Lung (tissue), 12 donors: ENCODE measurements around the gene EXPH5. TPM values are rescaled to one million over a fixed set of nuclear protein-coding genes. Genes with fewer than 3 reads are reported as not detected.

Experiments used
- ATAC-seq: fragments of 200-7000 bp; cut with Tn5 transposase; one replicate; pipeline ENCODE4 v1.9.1; 2020; ENCODE audit warnings: moderate number of reproducible peaks; ENCODE audit not compliant: insufficient read depth, low FRiP score
- DNase-seq, 3 donors: peaks; one replicate each; pipeline ENCODE4 v3.0.0-alpha.2; 2013 to 2017
- H3K27ac ChIP-seq, 2 donors: one replicate each; pipeline ENCODE4 v1.5.1; 2013; ENCODE audit warnings: mild to moderate bottlenecking in 2 of 2, moderate library complexity in 2 of 2, control low read depth in 1 of 2, inconsistent platforms in 1 of 2, low read depth in 1 of 2, low read length in 1 of 2
- H3K27me3 ChIP-seq, 3 donors: one replicate each; pipeline ENCODE4 v1.5.1; 2013; ENCODE audit warnings: low read length in 2 of 3; ENCODE audit not compliant: control insufficient read depth in 3 of 3, insufficient read depth in 3 of 3
- H3K36me3 ChIP-seq, 4 donors: one replicate each; pipeline ENCODE4 v1.5.1; 2013; ENCODE audit warnings: low read length in 4 of 4, mild to moderate bottlenecking in 1 of 4, moderate library complexity in 1 of 4; ENCODE audit not compliant: control insufficient read depth in 4 of 4, insufficient read depth in 4 of 4
- H3K4me1 ChIP-seq, 5 donors: one replicate each; pipeline ENCODE4 v1.5.1; 2013; ENCODE audit warnings: low read length in 5 of 5, mild to moderate bottlenecking in 2 of 5, moderate library complexity in 1 of 5; ENCODE audit not compliant: control insufficient read depth in 5 of 5, insufficient read depth in 5 of 5
- H3K4me3 ChIP-seq: one replicate; pipeline ENCODE4 v1.5.1; 2013; ENCODE audit warnings: mild to moderate bottlenecking, control low read depth, moderate library complexity
- H3K9ac ChIP-seq, 2 donors: one replicate each; pipeline ENCODE4 v1.5.1; 2013; ENCODE audit warnings: low read length in 2 of 2, control low read depth in 1 of 2; ENCODE audit not compliant: insufficient read depth in 1 of 2
- H3K9me3 ChIP-seq, 4 donors: one replicate each; pipeline ENCODE4 v1.5.1; 2013; ENCODE audit warnings: low read length in 3 of 4, mild to moderate bottlenecking in 1 of 4, moderate library complexity in 1 of 4; ENCODE audit not compliant: control insufficient read depth in 4 of 4, insufficient read depth in 3 of 4
- CTCF ChIP-seq: IDR thresholded peaks from 2 replicates; pipeline ENCODE4 v1.5.1; 2012; ENCODE audit warnings: mild to moderate bottlenecking; ENCODE audit errors: control extremely low read depth, extremely low read depth
- WGBS, 2 donors: extraction: QIAGEN DNeasy Blood & Tissue Kit; methylation state at CpG; one replicate each; pipeline ENCODE4 v1.1.7; 2013; 5-methylcytosine and 5-hydroxymethylcytosine counted together
- polyA plus RNA-seq, 2 donors: library from polyadenylated mRNA; stranded (reverse); fragments of 200-250 nt; gene quantifications; one replicate each; pipeline ENCODE4 v1.2.1, GENCODE V29; 2013
- total RNA-seq, 2 donors: library from RNA; depleted of rRNA in 1 of 2; stranded (reverse); fragments of >200 nt in 1 of 2; gene quantifications; one replicate each; pipeline ENCODE4 v1.2.1, GENCODE V29; 2014 to 2021
- donor health status: control.
- donor health status: control.
- donor health status: Bipolar disorder and iron deficiency.
- donor health status: healthy.
- donor health status: DM: yes; HTN: yes; CAD: no.

Gene EXPH5
- total and polyA plus RNA-seq, 4 donors = 1.1 to 28.8 (median 15.2) TPM

- no peak for ATAC-seq
- Histone ChIP-seq H3K27ac (no peak overlapping the region), H3K27me3 (no peaks in the 10 kb centered on the region), H3K36me3 (peaks cover 3 to 12% (median 4%) of the 10 kb centered on the region in 4 donors), H3K9me3 (no peaks in the 10 kb centered on the region), H3K9ac (no peak overlapping the region), H3K4me3 (no peak overlapping the region), H3K4me1 (peaks cover 0 to 10% (median 0%) of the 10 kb centered on the region in 5 donors)
- TF ChIP-seq CTCF = no peak
- 93 to 100% methylated on average over 1 of the region's 1 CpG for WGBS, 2 donors
- DNase-seq = no peak
These were observed 120.9 kb downstream of the EXPH5 start for GRCh38 chr11:108472681-108473080.

GRCh38 chr11:108468478-108468864, 125.1 kb downstream of the EXPH5 start:
- ATAC-seq (no peak), DNase-seq (no peak)
- Histone ChIP-seq H3K27ac (no peak overlapping the region), H3K9me3 (no peaks in the 10 kb centered on the region), H3K4me3 (no peak overlapping the region), H3K27me3 (no peaks in the 10 kb centered on the region), H3K4me1 (peaks cover 0 to 10% (median 2%) of the 10 kb centered on the region in 5 donors), H3K36me3 (peaks cover 0 to 2% (median 0%) of the 10 kb centered on the region in 4 donors), H3K9ac (peak overlapping the region in 1 of 2 donors; percentile 100)
- TF ChIP-seq CTCF = no peak
- WGBS, 2 donors = 73 to 82% methylated on average over 1 of the region's 1 CpG

- Histone ChIP-seq H3K27me3 (no peaks in the 10 kb centered on the region), H3K27ac (peak within 1 kb of the TSS; percentile 88 to 99), H3K9me3 (no peaks in the 10 kb centered on the region), H3K9ac (peak within 1 kb of the TSS; percentile 99 to 100), H3K4me1 (peaks cover 0 to 10% (median 2%) of the 10 kb centered on the region in 5 donors), H3K36me3 (peaks cover 0 to 2% (median 0%) of the 10 kb centered on the region in 4 donors), H3K4me3 (peak within 1 kb of the TSS; percentile 63)
- ATAC-seq (peak; percentile 99), DNase-seq (peak; percentile 99 to 100 (median 100))
- 0 to 1% methylated on average over 35 of the region's 35 CpGs for WGBS, 2 donors
- TF ChIP-seq CTCF = no peak
These were observed 126.3 kb downstream of the EXPH5 start, which contains the start of gene C11orf65 for GRCh38 chr11:108467091-108467823. TSS of gene C11orf65 (minus strand) at chr11:108467529. CDS start at chr11:108461559, 5,970 bp downstream.
